ENCODE measurements around the gene PEDS1.

Gene PEDS1

DNA sequence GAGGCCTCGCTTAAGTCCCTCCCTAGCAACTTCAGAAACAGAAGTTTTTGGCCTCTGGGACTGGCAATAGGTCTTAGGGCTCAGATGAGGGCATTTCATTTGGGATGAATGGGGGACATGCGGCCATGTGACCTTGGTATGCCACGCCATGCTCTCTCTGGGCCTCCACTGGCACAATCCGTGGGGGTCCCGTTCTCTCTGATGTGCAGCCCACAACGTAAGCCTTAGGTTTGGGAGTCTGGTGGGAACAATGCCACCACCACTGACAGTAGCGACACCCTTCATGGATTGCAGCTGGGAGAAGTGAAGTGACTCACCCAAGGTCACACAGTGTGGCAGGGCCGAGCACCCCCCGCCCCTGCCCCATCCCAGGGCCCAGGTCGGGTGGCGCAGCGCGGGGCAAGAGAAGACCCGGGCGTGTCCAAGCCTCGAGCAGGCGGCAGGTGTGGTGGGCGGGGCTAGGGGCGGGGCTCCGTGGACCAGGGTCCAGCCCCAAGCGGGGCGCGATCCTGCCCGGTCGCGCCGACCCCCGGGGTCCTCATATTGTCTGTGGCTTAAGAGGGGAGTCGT, 36.2 kb upstream of the PEDS1 start:
- no peak for DNase-seq (ENCODE audit: low read depth)
- TF ChIP-seq, protein P1, sequence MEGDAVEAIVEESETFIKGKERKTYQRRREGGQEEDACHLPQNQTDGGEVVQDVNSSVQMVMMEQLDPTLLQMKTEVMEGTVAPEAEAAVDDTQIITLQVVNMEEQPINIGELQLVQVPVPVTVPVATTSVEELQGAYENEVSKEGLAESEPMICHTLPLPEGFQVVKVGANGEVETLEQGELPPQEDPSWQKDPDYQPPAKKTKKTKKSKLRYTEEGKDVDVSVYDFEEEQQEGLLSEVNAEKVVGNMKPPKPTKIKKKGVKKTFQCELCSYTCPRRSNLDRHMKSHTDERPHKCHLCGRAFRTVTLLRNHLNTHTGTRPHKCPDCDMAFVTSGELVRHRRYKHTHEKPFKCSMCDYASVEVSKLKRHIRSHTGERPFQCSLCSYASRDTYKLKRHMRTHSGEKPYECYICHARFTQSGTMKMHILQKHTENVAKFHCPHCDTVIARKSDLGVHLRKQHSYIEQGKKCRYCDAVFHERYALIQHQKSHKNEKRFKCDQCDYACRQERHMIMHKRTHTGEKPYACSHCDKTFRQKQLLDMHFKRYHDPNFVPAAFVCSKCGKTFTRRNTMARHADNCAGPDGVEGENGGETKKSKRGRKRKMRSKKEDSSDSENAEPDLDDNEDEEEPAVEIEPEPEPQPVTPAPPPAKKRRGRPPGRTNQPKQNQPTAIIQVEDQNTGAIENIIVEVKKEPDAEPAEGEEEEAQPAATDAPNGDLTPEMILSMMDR (IDR thresholded peaks at IDR 0.05; ENCODE audit: low read depth, low read length, missing control alignments), result no peak
- peak overlapping the region; percentile 84 for H3K4me3 ChIP-seq (ENCODE audit: low read depth, low read length)

DNA sequence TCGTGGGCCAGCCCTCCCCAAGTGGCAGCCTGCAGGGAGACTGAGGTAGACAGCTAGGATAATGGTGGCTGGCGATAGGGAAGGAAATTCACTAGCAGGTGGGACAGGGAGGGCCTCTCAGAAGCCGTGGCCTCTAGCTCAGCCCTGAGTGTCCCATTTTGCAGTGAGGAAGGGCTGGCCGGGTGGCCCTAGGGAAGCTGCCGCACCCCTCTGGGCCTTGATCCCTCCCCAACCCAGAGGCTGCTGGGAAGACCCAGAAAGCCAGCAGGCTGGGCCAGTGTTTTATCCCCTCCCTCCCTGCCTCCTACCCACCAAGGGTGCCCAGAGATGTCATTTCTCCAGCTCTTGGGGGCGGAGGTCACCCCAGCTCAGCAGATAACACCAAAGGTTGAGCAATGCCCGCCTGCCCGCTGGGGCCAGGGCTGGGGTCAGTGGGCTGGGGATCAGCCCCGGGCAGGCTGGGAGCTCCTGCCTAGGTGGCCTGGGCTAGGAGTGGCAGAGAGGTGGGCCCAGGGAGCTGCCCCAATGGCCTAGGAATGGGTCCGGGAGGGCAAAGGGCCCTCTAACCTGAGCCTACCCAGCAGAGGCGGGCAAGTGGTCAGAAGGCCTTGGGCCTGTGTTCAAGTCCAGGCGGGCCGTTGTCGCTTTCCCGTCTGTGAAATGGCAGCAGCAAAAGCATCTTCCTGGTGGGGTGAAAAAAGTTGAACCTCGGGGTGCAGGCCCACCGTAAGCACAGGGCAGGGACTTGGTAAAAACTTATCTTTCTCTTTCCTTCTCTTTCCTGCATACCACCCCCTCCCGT, 35.6 kb upstream of the PEDS1 start:
- H3K4me3 ChIP-seq (ENCODE audit: low read depth, low read length), result no peak overlapping the region
- no peak for DNase-seq (ENCODE audit: low read depth)
- TF ChIP-seq, protein P1 (IDR thresholded peaks at IDR 0.05; ENCODE audit: low read depth, low read length, missing control alignments), result no peak

DNA sequence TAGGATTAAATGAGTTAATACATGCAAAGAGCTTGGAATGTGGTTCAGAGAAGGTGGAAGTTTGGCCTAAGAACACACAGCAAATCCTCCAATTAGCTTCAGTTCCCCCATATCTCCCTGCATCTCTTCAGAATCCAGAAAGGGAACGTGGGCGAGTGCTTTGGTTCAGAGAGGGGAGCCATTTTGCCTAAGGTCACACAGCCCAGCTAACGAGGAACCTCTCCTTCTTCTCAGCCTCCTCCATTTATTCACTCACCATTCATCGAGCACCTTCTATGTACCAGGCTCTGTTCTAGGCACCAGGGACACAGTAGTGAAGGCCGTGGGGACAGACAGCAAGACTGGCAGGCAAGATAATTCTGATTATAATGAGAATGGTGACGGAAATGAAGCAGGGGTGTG, 34.8 kb upstream of the PEDS1 start:
- DNase-seq (ENCODE audit: low read depth), result no peak
- H3K4me3 ChIP-seq (ENCODE audit: low read depth, low read length), result no peak overlapping the region
- TF ChIP-seq, protein P1 (IDR thresholded peaks at IDR 0.05; ENCODE audit: low read depth, low read length, missing control alignments), result no peak

DNA sequence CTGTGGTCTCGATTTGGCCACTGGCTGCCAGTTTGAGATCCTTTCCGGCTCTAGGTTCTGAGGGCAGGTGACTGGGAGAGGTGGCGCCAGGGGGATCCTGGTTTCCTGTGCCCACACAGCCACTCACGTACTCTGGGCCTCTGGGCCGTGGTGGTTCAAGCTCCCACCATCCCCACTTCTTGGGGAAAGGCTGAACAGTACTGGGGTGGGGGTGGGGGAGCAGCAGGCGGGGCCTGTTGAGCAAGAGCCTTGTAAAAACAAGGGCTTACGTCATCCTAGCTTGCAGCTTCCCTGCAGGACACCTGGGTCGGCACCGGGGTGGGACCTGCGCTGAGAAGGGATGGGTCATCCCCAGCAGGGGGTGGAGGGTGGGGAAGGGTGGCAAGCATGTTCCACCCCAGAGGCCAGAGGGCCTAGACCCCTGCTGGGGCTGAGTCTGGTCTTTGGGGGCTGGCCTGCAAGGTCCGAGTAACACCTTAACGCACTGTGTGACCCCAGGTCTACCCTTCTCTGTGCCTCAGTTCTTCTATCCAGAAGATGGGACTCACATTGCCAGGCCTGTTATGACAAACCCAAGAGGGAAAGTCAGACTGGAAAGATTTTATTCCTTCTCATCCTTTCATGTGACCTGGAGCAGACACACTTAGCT, 34.0 kb upstream of the PEDS1 start:
- TF ChIP-seq, protein P1 (IDR thresholded peaks at IDR 0.05; ENCODE audit: low read depth, low read length, missing control alignments), result no peak
- H3K4me3 ChIP-seq (ENCODE audit: low read depth, low read length), result no peak overlapping the region

DNA sequence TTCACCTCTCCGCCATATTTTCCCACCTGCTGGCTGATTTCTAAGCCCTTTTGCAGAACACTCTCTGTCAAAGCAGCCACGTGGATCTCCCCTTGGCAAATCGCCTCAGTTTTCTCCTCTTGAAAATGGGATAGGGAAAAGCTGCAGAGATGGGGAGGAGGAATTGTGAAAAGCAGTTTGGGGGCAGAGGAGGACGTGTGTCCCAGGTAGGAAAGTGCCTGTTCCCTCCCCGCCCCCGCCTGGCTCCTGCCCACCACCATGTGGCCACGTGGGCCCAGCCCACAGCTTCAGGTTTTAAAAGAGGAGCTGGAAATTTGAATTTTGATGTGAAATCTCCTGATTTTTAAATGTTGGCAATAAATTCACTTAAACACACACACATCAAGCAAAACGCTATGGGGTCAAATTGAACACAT, 33.5 kb upstream of the PEDS1 start:
- no peak overlapping the region for H3K4me3 ChIP-seq (ENCODE audit: low read depth, low read length)
- DNase-seq (ENCODE audit: low read depth), result no peak
- TF ChIP-seq, protein P1 (IDR thresholded peaks at IDR 0.05; ENCODE audit: low read depth, low read length, missing control alignments), result no peak

More for the DNA sequence above, 34.0 kb upstream of the PEDS1 start:
- DNase-seq (ENCODE audit: low read depth), result no peak

DNA sequence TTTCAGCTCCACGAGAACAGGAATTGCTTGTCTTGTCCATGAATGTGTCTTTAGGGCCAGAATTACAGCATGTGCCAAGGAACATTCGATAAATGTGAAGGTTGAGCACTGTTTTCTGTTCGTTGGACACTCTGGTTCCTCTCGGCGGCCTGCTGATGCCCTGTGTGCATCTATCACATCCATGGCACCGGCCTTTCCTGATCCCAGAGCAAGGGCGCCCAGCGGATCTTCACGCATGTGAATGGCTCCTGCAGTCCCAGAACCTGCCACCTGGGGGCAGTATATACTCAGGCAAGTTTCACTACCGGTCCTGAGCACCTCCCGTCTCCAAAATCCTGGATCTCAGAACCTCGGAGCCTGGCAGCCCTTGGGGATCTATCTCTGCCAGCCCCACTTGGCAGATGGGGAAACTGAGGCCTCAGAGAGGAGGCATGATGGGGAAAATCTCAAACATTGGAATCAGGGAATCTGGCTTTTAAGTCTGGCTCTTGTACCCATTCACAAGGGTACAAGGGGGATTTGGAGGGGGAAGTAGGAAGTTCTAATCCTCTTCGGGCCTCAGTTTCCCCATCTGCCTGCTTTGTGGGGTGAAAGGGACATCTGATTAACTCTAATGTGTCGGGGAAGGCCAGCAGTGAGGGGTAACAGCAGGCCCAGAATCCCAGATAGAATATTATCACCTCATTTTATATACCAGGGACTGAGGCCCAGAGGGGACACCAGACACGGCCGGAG, 32.8 kb upstream of the PEDS1 start:
- TF ChIP-seq, protein P1 (IDR thresholded peaks at IDR 0.05; ENCODE audit: low read depth, low read length, missing control alignments), result peak; percentile 92
- peak; percentile 35 for DNase-seq (ENCODE audit: low read depth)
- H3K4me3 ChIP-seq (ENCODE audit: low read depth, low read length), result no peak overlapping the region

All from GM12864 (cell line).